Astrocyte (in vitro differentiated cells and primary cell): ENCODE measurements around the gene KLF17.

Experiments
- EZH2 ChIP-seq: IDR thresholded peaks from 2 replicates; pipeline ENCODE4 v1.6.1; 2012; ENCODE audit warnings: mild to moderate bottlenecking, low read length, inconsistent platforms; ENCODE audit not compliant: insufficient read depth
- TF ChIP-seq, protein P1 (sequence below): IDR thresholded peaks from 2 replicates; pipeline ENCODE4 v1.5.1; 2011; ENCODE audit warnings: low read depth, mild to moderate bottlenecking, inconsistent platforms, low read length, moderate library complexity; ENCODE audit not compliant: insufficient read depth

DNA sequence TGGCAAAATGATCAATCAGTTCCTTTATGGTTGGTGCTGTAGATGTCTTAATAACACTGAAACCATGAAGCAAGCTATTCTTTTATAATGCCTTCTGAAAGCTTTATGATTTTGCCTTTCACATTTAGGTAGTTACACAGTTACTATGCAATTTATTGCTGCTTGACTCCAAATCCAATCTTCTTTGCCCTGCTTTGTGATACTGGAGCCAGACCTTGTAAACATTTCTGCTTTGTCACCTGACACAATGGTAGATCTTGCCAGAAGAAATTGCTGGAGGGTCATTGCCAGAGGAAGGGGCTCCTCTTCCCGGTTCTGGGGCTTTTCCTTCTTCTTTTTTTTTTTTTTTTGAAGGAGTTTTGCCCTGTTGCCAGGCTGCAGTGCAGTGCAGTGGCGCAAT lies 40.5 kb upstream of the KLF17 start:
- TF ChIP-seq, protein P1, sequence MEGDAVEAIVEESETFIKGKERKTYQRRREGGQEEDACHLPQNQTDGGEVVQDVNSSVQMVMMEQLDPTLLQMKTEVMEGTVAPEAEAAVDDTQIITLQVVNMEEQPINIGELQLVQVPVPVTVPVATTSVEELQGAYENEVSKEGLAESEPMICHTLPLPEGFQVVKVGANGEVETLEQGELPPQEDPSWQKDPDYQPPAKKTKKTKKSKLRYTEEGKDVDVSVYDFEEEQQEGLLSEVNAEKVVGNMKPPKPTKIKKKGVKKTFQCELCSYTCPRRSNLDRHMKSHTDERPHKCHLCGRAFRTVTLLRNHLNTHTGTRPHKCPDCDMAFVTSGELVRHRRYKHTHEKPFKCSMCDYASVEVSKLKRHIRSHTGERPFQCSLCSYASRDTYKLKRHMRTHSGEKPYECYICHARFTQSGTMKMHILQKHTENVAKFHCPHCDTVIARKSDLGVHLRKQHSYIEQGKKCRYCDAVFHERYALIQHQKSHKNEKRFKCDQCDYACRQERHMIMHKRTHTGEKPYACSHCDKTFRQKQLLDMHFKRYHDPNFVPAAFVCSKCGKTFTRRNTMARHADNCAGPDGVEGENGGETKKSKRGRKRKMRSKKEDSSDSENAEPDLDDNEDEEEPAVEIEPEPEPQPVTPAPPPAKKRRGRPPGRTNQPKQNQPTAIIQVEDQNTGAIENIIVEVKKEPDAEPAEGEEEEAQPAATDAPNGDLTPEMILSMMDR, result no peak
- TF ChIP-seq EZH2, result no peak
